ENCODE results near the gene GHR.

Gene GHR

GRCh38 chr5:42753099-42753498 is 329.9 kb downstream of the GHR start:
- no peaks in the 10 kb centered on the region for H3K4me1 ChIP-seq (ENCODE audit: insufficient read depth, low read length)
- no peak overlapping the region for H3K27ac ChIP-seq (ENCODE audit: low read length)
- H3K79me2 ChIP-seq (ENCODE audit: insufficient read depth, low read length): no peaks in the 10 kb centered on the region
- TF ChIP-seq CTCF (IDR thresholded peaks at IDR 0.05; ENCODE audit: borderline replicate concordance, extremely low read depth, low read length, poor library complexity, severe bottlenecking) (no peak), EZH2 (IDR thresholded peaks at IDR 0.05; ENCODE audit: borderline replicate concordance, low read depth, low read length, severe bottlenecking) (no peak)
- no peaks in the 10 kb centered on the region for H3K9me3 ChIP-seq (ENCODE audit: insufficient read depth, low read length, severe bottlenecking)
- no peaks in the 10 kb centered on the region for H4K20me1 ChIP-seq (ENCODE audit: insufficient read depth, low read length)
- no peak overlapping the region for H3K4me2 ChIP-seq (ENCODE audit: insufficient read depth, low read length)
- H2AFZ ChIP-seq (ENCODE audit: low read depth, low read length): no peak overlapping the region
- no peaks in the 10 kb centered on the region for H3K36me3 ChIP-seq (ENCODE audit: insufficient read depth, low read length)
- no peak for DNase-seq
- H3K9ac ChIP-seq (ENCODE audit: low read depth, low read length): no peak overlapping the region
- ATAC-seq (ENCODE audit: insufficient read depth, low read depth): no peak
- no peaks in the 10 kb centered on the region for H3K27me3 ChIP-seq (ENCODE audit: insufficient read depth, low read length, poor library complexity)
- H3K4me3 ChIP-seq (ENCODE audit: low read depth in 1 of 2, low read length in 2 of 2): no peak overlapping the region

- no peak within 1 kb of the TSS for H3K4me3 ChIP-seq (ENCODE audit: low read depth in 1 of 2, low read length in 2 of 2)
- H3K4me1 ChIP-seq (ENCODE audit: insufficient read depth, low read length): no peaks in the 10 kb centered on the region
- H3K9ac ChIP-seq (ENCODE audit: low read depth, low read length): no peak within 1 kb of the TSS
- no peaks in the 10 kb centered on the region for H4K20me1 ChIP-seq (ENCODE audit: insufficient read depth, low read length)
- H2AFZ ChIP-seq (ENCODE audit: low read depth, low read length): no peak within 1 kb of the TSS
- no peaks in the 10 kb centered on the region for H3K9me3 ChIP-seq (ENCODE audit: insufficient read depth, low read length, severe bottlenecking)
- TF ChIP-seq EZH2 (IDR thresholded peaks at IDR 0.05; ENCODE audit: borderline replicate concordance, low read depth, low read length, severe bottlenecking) (no peak), CTCF (IDR thresholded peaks at IDR 0.05; ENCODE audit: borderline replicate concordance, extremely low read depth, low read length, poor library complexity, severe bottlenecking) (no peak)
- DNase-seq: no peak
- no peaks in the 10 kb centered on the region for H3K36me3 ChIP-seq (ENCODE audit: insufficient read depth, low read length)
- H3K27ac ChIP-seq (ENCODE audit: low read length): no peak within 1 kb of the TSS
- no peaks in the 10 kb centered on the region for H3K79me2 ChIP-seq (ENCODE audit: insufficient read depth, low read length)
- no peaks in the 10 kb centered on the region for H3K27me3 ChIP-seq (ENCODE audit: insufficient read depth, low read length, poor library complexity)
- no peak within 1 kb of the TSS for H3K4me2 ChIP-seq (ENCODE audit: insufficient read depth, low read length)
- no peak for ATAC-seq (ENCODE audit: insufficient read depth, low read depth)
These were observed 333.7 kb downstream of the GHR start, which contains the start of gene CCDC152 for GRCh38 chr5:42756606-42757601. TSS of gene CCDC152 (plus strand) at chr5:42756818. CDS start at chr5:42759122, 2,304 bp downstream.

GRCh38 chr5:42759456-42759855 is 336.2 kb downstream of the GHR start:
- Histone ChIP-seq H3K27me3 (ENCODE audit: insufficient read depth, low read length, poor library complexity) (no peaks in the 10 kb centered on the region), H2AFZ (ENCODE audit: low read depth, low read length) (no peak overlapping the region), H3K27ac (ENCODE audit: low read length) (no peak overlapping the region), H3K36me3 (ENCODE audit: insufficient read depth, low read length) (no peaks in the 10 kb centered on the region), H3K4me1 (ENCODE audit: insufficient read depth, low read length) (no peaks in the 10 kb centered on the region), H4K20me1 (ENCODE audit: insufficient read depth, low read length) (no peaks in the 10 kb centered on the region), H3K9me3 (ENCODE audit: insufficient read depth, low read length, severe bottlenecking) (no peaks in the 10 kb centered on the region), H3K79me2 (ENCODE audit: insufficient read depth, low read length) (no peaks in the 10 kb centered on the region), H3K9ac (ENCODE audit: low read depth, low read length) (no peak overlapping the region), H3K4me3 (ENCODE audit: low read depth in 1 of 2, low read length in 2 of 2) (no peak overlapping the region), H3K4me2 (ENCODE audit: insufficient read depth, low read length) (no peak overlapping the region)
- TF ChIP-seq EZH2 (IDR thresholded peaks at IDR 0.05; ENCODE audit: borderline replicate concordance, low read depth, low read length, severe bottlenecking) (no peak), CTCF (IDR thresholded peaks at IDR 0.05; ENCODE audit: borderline replicate concordance, extremely low read depth, low read length, poor library complexity, severe bottlenecking) (no peak)
- DNase-seq: no peak
- ATAC-seq (ENCODE audit: insufficient read depth, low read depth): no peak

Measured in DND-41 (cell line).